Endodermal cell (in vitro differentiated cells): ENCODE results near the gene SCNN1A. TPM values are rescaled to one million over a fixed set of nuclear protein-coding genes. Genes with fewer than 3 reads are reported as not detected.

Experiments used
- DNase-seq: peaks from one replicate; pipeline ENCODE4 v3.0.0-alpha.2; 2017
- H3K27ac ChIP-seq: 2 replicates; pipeline ENCODE4 v1.5.1; 2013; ENCODE audit warnings: mild to moderate bottlenecking, low read depth, low read length, moderate library complexity
- H3K27me3 ChIP-seq: 2 replicates; pipeline ENCODE4 v1.6.1; 2013; ENCODE audit warnings: mild to moderate bottlenecking, low read length, moderate library complexity; ENCODE audit not compliant: insufficient read depth, control insufficient read depth, poor library complexity, severe bottlenecking
- H3K36me3 ChIP-seq: 2 replicates; pipeline ENCODE4 v1.7.0; 2013; ENCODE audit warnings: mild to moderate bottlenecking, low read length, moderate library complexity; ENCODE audit not compliant: control insufficient read depth, insufficient read depth
- H3K4me1 ChIP-seq: one replicate; pipeline ENCODE4 v1.7.0; 2013; ENCODE audit warnings: low read length; ENCODE audit not compliant: control insufficient read depth, insufficient read depth
- H3K4me3 ChIP-seq: 2 replicates; pipeline ENCODE4 v1.5.1; 2013; ENCODE audit warnings: mild to moderate bottlenecking, low read length, moderate library complexity
- H3K9ac ChIP-seq: 2 replicates; pipeline ENCODE4 v1.6.1; 2013; ENCODE audit warnings: mild to moderate bottlenecking, low read length, moderate library complexity; ENCODE audit not compliant: poor library complexity, severe bottlenecking; ENCODE audit errors: extremely low read depth
- H3K9me3 ChIP-seq: 2 replicates; pipeline ENCODE4 v1.6.1; 2013; ENCODE audit warnings: mild to moderate bottlenecking, low read length, moderate library complexity; ENCODE audit not compliant: control insufficient read depth
- H3K27ac Mint-ChIP-seq: 2 replicates; pipeline ENCODE4 v1.8.0; 2020; ENCODE audit warnings: mixed read lengths
- H3K27me3 Mint-ChIP-seq: 2 replicates; pipeline ENCODE4 v1.8.0; 2021; ENCODE audit warnings: mild to moderate bottlenecking, mixed read lengths; ENCODE audit not compliant: insufficient read depth
- H3K36me3 Mint-ChIP-seq: 2 replicates; pipeline ENCODE4 v1.8.0; 2020; ENCODE audit warnings: low read depth, mixed read lengths
- H3K4me1 Mint-ChIP-seq: 2 replicates; pipeline ENCODE4 v1.8.0; 2020; ENCODE audit warnings: mixed read lengths
- H3K4me3 Mint-ChIP-seq: 2 replicates; pipeline ENCODE4 v1.8.0; 2020; ENCODE audit warnings: mild to moderate bottlenecking, moderate library complexity, mixed read lengths
- H3K9me3 Mint-ChIP-seq: 2 replicates; pipeline ENCODE4 v1.8.0; 2020; ENCODE audit warnings: mild to moderate bottlenecking, mixed read lengths
- WGBS, 2 experiments: methylation state at CpG; one replicate each; pipeline versions ENCODE4 v1.1.5 to v1.1.7; 2013; ENCODE audit warnings: missing lambda C conversion rate in 2 of 2, mixed read lengths in 1 of 2; ENCODE audit not compliant: insufficient coverage in 1 of 2, insufficient read length in 1 of 2; 5-methylcytosine and 5-hydroxymethylcytosine counted together
- total RNA-seq, 2 donors: library from RNA; stranded (reverse); fragmentation: NEBNext Ultra II Directional in 1 of 2; extraction: Animal tissue kit (Norgen Biotek cat#: 25700) in 1 of 2; gene quantifications; 2 replicates in 1 of 2; 3 replicates in 1 of 2; pipeline ENCODE4 v1.2.1, GENCODE V29; 2021
- TF ChIP-seq, protein P1 (sequence below): fragments of 200-600 bp; sonication (generic); conservative IDR thresholded peaks from 2 replicates; pipeline ENCODE4 v1.5.0; 2021; ENCODE audit warnings: antibody characterized with exemption, mild to moderate bottlenecking

The SCNN1A gene
- total RNA-seq, 2 donors from 2014 or later, result 32.1 to 87.7 TPM

- Mint-ChIP-seq H3K9me3 (no peaks in the 10 kb centered on the region), H3K36me3 (no peaks in the 10 kb centered on the region)
Observed at GRCh38 chr12:6404390-6404789, 29.0 kb upstream of the SCNN1A start.

GRCh38 chr12:6399884-6400644 lies 24.7 kb upstream of the SCNN1A start:
- H3K36me3 Mint-ChIP-seq, result no peaks in the 10 kb centered on the region
- Histone ChIP-seq H3K36me3 (no peaks in the 10 kb centered on the region), H3K27ac (no peak overlapping the region), H3K9me3 (no peaks in the 10 kb centered on the region), H3K27me3 (no peaks in the 10 kb centered on the region), H3K4me3 (no peak overlapping the region), H3K9ac (no peak overlapping the region), H3K4me1 (no peaks in the 10 kb centered on the region)
- no peaks in the 10 kb centered on the region for H3K27me3 Mint-ChIP-seq
- no peak overlapping the region for H3K27ac Mint-ChIP-seq
- no peak for DNase-seq
- H3K4me1 Mint-ChIP-seq, result no peaks in the 10 kb centered on the region
- WGBS, 2 experiments, result 88 to 100% methylated on average over 1 to 6 of the region's 7 CpGs
- H3K4me3 Mint-ChIP-seq, result no peak overlapping the region
- TF ChIP-seq, protein P1, sequence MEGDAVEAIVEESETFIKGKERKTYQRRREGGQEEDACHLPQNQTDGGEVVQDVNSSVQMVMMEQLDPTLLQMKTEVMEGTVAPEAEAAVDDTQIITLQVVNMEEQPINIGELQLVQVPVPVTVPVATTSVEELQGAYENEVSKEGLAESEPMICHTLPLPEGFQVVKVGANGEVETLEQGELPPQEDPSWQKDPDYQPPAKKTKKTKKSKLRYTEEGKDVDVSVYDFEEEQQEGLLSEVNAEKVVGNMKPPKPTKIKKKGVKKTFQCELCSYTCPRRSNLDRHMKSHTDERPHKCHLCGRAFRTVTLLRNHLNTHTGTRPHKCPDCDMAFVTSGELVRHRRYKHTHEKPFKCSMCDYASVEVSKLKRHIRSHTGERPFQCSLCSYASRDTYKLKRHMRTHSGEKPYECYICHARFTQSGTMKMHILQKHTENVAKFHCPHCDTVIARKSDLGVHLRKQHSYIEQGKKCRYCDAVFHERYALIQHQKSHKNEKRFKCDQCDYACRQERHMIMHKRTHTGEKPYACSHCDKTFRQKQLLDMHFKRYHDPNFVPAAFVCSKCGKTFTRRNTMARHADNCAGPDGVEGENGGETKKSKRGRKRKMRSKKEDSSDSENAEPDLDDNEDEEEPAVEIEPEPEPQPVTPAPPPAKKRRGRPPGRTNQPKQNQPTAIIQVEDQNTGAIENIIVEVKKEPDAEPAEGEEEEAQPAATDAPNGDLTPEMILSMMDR, result no peak
- no peaks in the 10 kb centered on the region for H3K9me3 Mint-ChIP-seq

More at GRCh38 chr12:6404390-6404789, 29.0 kb upstream of the SCNN1A start:
- no peaks in the 10 kb centered on the region for H3K4me1 Mint-ChIP-seq
- DNase-seq, result no peak
- Histone ChIP-seq H3K4me1 (no peaks in the 10 kb centered on the region), H3K4me3 (no peak overlapping the region), H3K9me3 (no peaks in the 10 kb centered on the region), H3K27ac (no peak overlapping the region), H3K9ac (no peak overlapping the region), H3K36me3 (no peaks in the 10 kb centered on the region), H3K27me3 (no peaks in the 10 kb centered on the region)
- no peak overlapping the region for H3K4me3 Mint-ChIP-seq
- 88 to 100% methylated on average over 2 to 5 of the region's 5 CpGs for WGBS, 2 experiments
- H3K27ac Mint-ChIP-seq, result no peak overlapping the region
- TF ChIP-seq, protein P1, result no peak
- no peaks in the 10 kb centered on the region for H3K27me3 Mint-ChIP-seq

DNA sequence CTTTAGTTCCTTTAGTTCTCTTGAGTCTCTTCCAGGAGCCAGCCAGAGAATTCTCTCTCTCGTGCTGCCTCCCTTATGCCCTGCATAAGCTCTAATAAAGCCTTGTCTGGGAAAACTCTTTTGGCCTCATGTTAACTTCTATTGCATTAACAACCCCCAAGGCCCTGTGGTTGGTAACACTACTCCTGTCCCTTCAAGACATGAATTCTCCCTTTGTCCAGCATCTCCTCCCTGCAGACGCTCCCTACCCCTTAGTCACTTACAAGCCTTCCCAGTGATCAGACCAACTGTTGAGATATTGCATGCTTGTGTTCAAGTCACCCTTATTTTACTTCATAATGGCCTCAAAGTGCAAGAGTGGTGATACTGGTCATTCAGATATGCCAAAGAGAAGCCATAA lies 20.7 kb upstream of the SCNN1A start:
- 76 to 94% methylated on average over 2 of the region's 2 CpGs for WGBS, 2 experiments

More for the DNA sequence above, 20.7 kb upstream of the SCNN1A start:
- Mint-ChIP-seq H3K9me3 (no peaks in the 10 kb centered on the region), H3K36me3 (no peaks in the 10 kb centered on the region), H3K27me3 (no peaks in the 10 kb centered on the region), H3K4me3 (no peak overlapping the region), H3K4me1 (peaks cover 2% of the 10 kb centered on the region), H3K27ac (no peak overlapping the region)
- no peak overlapping the region for H3K27ac ChIP-seq
- DNase-seq, result no peak
- H3K27me3 ChIP-seq, result no peaks in the 10 kb centered on the region
- H3K9ac ChIP-seq, result no peak overlapping the region
- TF ChIP-seq, protein P1, result no peak
- no peaks in the 10 kb centered on the region for H3K9me3 ChIP-seq
- no peak overlapping the region for H3K4me3 ChIP-seq
- H3K4me1 ChIP-seq, result no peaks in the 10 kb centered on the region
- no peaks in the 10 kb centered on the region for H3K36me3 ChIP-seq
